Activated CD8-positive, alpha-beta memory T cell treated with anti-CD3 and anti-CD28 coated beads, Interleukin-2, amount 10 ng/mL, durations not matched to agents 7 days and 5 days (primary cell): Measurements from ENCODE around the gene PSMG4. TPM values are rescaled to one million over a fixed set of nuclear protein-coding genes. Genes with fewer than 3 reads are reported as not detected.

Experiments
- ATAC-seq: fragments of 150-1000 bp; cut with Tn5 transposase; one replicate; pipeline ENCODE4 v1.10.0; 2021; ENCODE audit warnings: moderate library complexity
- CTCF ChIA-PET: fragments of 350-600 bp; sonication (Branson Sonifier 250); formaldehyde crosslinking; loops from one replicate; lab custom pipeline; 2021; ENCODE audit warnings: antibody characterized with exemption; lab: Charles Lee
- DNase-seq: peaks from one replicate; pipeline ENCODE4 v3.0.0-alpha.2; 2020
- H3K27ac Mint-ChIP-seq: one replicate; pipeline ENCODE4 v1.8.0; 2021; ENCODE audit warnings: mild to moderate bottlenecking, mixed read lengths
- H3K27me3 Mint-ChIP-seq: one replicate; pipeline ENCODE4 v1.8.0; 2021; ENCODE audit warnings: mixed read lengths
- H3K36me3 Mint-ChIP-seq: one replicate; pipeline ENCODE4 v1.8.0; 2021; ENCODE audit warnings: mild to moderate bottlenecking, mixed read lengths
- H3K4me1 Mint-ChIP-seq: one replicate; pipeline ENCODE4 v1.8.0; 2021; ENCODE audit warnings: mixed read lengths
- H3K4me3 Mint-ChIP-seq: one replicate; pipeline ENCODE4 v1.8.0; 2021; ENCODE audit warnings: mild to moderate bottlenecking, moderate library complexity, mixed read lengths
- H3K9me3 Mint-ChIP-seq: one replicate; pipeline ENCODE4 v1.8.0; 2022; ENCODE audit warnings: low read depth, mixed read lengths
- total RNA-seq, 2 experiments: library from RNA; stranded (reverse); gene quantifications; one replicate each; pipeline ENCODE4 v1.2.3, GENCODE V29; 2021

Gene PSMG4
- total RNA-seq, 2 experiments from 2014 or later, result 24.4 TPM

DNA sequence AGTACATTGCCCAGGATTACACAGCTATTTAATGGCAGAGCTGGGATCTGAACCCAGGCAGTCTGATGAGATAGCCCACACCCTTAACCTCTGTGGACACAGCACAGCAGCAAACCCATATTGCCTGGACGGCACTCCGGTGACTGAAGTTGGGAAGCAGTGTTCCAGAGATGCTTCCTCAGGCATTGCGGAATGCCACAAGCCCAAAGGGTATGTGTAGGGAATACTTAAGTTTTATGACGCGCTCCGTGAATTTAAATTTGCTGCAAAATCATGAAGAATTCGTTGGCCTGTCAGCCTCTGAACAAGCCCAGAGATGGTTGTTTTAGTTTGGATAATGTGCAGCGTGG lies 46.4 kb downstream of the PSMG4 start:
- DNase-seq, result no peak
- Mint-ChIP-seq H3K27ac (no peak overlapping the region), H3K27me3 (peaks cover 17% of the 10 kb centered on the region), H3K36me3 (no peaks in the 10 kb centered on the region), H3K4me1 (no peaks in the 10 kb centered on the region), H3K9me3 (peaks cover 2% of the 10 kb centered on the region), H3K4me3 (no peak overlapping the region)
- ATAC-seq, result no peak
- CTCF ChIA-PET, result interaction anchor here (1.1 kb wide), 1 partner anchor 54 kb away, joined by 3 read pairs; no protein-coding TSS in a partner anchor

DNA sequence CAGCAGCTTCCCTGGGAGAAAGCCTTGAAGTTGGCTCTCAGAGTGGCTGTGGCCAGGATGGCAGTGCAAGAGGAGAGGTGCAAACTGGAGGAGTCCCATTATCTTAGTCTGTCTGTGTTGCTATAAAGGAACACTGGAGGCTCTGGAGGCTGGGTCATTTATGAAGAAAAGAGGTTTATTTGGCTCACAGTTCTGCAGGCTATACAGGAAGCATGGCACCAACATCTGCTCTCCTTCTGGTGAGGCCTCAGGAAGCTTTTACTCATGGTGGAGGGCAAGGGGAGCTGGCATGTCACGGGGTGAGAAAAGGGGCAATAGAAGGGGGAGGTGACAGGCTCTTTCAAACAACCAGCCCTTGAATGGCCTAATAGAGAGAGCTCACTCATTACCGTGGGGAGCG lies 47.1 kb downstream of the PSMG4 start:
- Mint-ChIP-seq H3K27me3 (peaks cover 17% of the 10 kb centered on the region), H3K9me3 (peaks cover 2% of the 10 kb centered on the region), H3K4me1 (no peaks in the 10 kb centered on the region), H3K4me3 (no peak overlapping the region), H3K27ac (no peak overlapping the region), H3K36me3 (no peaks in the 10 kb centered on the region)
- ATAC-seq (no peak), DNase-seq (no peak)
- CTCF ChIA-PET, result interaction anchor here (0.7 kb wide), 1 partner anchor 26 kb away, joined by 5 read pairs; no protein-coding TSS in a partner anchor

- CTCF ChIA-PET, result no interaction called here
- ATAC-seq (no peak), DNase-seq (no peak)
- Mint-ChIP-seq H3K27ac (no peak overlapping the region), H3K27me3 (peaks cover 17% of the 10 kb centered on the region), H3K36me3 (no peaks in the 10 kb centered on the region), H3K4me3 (no peak overlapping the region), H3K9me3 (peaks cover 2% of the 10 kb centered on the region), H3K4me1 (no peaks in the 10 kb centered on the region)
These were observed 48.1 kb downstream of the PSMG4 start for GRCh38 chr6:3306848-3307247.

DNA sequence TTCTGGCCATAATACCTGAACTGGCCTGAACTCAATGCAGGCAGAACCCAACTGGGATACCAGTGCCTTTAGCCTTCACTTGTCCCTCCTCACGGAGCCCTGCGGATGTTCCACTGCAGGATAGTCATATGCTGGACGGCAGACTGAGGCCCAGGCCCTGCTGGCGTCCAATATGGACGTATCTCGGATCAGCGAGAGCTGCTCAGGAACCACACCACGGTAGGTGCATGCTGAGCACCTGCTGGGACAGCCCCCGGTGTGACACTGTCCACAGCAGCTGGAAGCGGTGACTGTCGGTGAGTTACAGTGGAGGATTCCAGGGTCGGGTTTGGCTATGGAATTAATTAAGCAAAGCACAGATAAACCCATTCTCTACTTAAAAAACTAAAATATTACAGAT lies 48.7 kb downstream of the PSMG4 start:
- CTCF ChIA-PET, result no interaction called here
- H3K27me3 Mint-ChIP-seq, result peaks cover 11% of the 10 kb centered on the region
- ATAC-seq (no peak), DNase-seq (no peak)
- H3K4me3 Mint-ChIP-seq, result no peak overlapping the region
- H3K4me1 Mint-ChIP-seq, result no peaks in the 10 kb centered on the region
- H3K27ac Mint-ChIP-seq, result no peak overlapping the region
- no peaks in the 10 kb centered on the region for H3K9me3 Mint-ChIP-seq
- H3K36me3 Mint-ChIP-seq, result no peaks in the 10 kb centered on the region

DNA sequence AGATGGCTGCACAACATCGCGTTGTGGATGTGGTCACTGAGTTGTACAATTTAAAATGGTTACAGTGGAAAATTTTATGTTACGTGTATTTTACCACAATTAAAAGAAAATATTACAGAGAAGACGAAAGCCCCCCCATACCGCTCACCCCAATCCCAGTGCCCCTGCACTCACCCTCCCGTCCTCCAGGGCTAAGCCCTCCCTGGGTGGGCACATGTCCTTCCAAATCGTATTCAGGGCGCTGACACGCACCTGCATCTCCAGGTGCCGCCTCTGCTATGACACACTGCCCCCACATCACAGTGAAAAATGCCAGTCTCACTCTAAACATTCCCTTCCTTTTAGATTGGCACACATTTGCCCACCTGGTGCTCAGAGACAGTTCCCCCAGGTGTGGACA lies 49.4 kb downstream of the PSMG4 start:
- Mint-ChIP-seq H3K36me3 (no peaks in the 10 kb centered on the region), H3K9me3 (no peaks in the 10 kb centered on the region), H3K27ac (no peak overlapping the region), H3K4me3 (no peak overlapping the region), H3K27me3 (peaks cover 4% of the 10 kb centered on the region), H3K4me1 (no peaks in the 10 kb centered on the region)
- ATAC-seq (no peak), DNase-seq (no peak)
- CTCF ChIA-PET, result no interaction called here

DNA sequence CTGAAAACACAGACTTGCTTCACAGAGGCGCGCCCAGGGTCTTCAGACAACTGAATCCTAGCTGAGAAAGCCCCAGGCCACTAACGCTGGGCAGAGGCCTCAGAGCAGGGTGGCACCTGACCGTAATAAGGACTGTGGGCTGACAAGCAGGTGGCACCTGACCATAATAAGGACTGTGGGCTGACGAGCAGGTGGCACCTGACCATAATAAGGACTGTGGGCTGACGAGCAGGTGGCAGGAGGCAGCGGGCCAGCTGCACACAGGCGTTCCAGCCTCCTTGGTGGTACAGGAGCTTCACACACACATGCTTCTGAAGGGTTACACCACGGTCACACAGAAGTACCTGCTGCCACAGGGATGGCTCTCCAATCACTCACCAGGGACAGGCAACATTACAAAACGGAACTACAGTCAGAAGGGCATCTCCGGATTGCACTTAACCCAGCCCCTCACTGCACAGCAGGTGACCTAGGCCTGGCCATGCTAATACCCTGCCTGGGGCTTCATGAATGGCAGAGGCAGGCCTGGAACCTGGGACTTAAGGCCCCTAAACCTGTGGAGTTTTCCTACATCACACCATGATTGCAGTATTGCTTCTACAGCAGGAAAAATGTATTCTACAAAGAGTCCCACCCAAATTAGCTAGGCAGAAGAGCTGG lies 50.8 kb downstream of the PSMG4 start:
- H3K4me1 Mint-ChIP-seq, result no peaks in the 10 kb centered on the region
- H3K36me3 Mint-ChIP-seq, result no peaks in the 10 kb centered on the region
- H3K27ac Mint-ChIP-seq, result no peak overlapping the region
- no peak for DNase-seq
- H3K9me3 Mint-ChIP-seq, result no peaks in the 10 kb centered on the region
- H3K4me3 Mint-ChIP-seq, result no peak overlapping the region
- no peak for ATAC-seq
- H3K27me3 Mint-ChIP-seq, result no peaks in the 10 kb centered on the region
- CTCF ChIA-PET, result no interaction called here

DNA sequence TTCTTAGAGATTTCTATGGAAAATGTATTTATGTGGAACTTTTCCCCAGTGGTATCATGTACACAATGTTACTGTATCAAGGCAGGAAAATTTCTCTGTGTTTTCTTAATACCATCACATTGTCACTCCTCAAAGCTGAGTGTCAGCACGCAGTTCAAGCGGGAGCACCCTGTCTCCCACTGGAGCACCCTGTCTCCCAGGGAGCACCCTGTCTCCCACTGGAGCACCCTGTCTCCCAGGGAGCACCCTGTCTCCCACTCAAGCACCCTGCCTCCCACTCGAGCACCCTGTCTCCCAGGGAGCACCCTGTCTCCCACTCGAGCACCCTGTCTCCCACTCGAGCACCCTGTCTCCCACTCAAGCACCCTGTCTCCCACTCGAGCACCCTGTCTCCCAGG lies 51.3 kb downstream of the PSMG4 start:
- CTCF ChIA-PET, result no interaction called here
- no peak overlapping the region for H3K27ac Mint-ChIP-seq
- no peak for ATAC-seq

DNA sequence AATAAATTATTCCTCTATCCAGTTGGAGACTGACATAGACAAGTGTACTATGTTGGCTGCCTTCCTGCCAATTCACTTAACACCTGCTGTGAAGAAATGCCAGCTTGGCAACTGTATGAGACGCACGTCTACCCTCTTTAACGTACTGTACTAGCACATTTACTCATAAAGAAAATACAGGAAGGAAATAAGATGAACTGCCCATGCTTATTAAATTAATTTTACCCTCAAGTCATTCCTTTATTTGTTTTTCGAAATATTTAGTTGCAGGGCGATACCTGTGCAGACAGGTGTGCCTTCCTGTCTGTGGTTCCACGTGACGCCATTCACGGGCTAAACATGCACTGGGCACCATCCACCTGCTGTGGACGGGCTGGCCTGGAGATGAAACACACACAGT lies 52.0 kb downstream of the PSMG4 start:
- Mint-ChIP-seq H3K4me3 (no peak overlapping the region), H3K27me3 (no peaks in the 10 kb centered on the region), H3K27ac (no peak overlapping the region)

More for the DNA sequence above, 51.3 kb downstream of the PSMG4 start:
- no peaks in the 10 kb centered on the region for H3K4me1 Mint-ChIP-seq
- DNase-seq, result no peak
- H3K9me3 Mint-ChIP-seq, result no peaks in the 10 kb centered on the region
- H3K27me3 Mint-ChIP-seq, result no peaks in the 10 kb centered on the region
- no peak overlapping the region for H3K4me3 Mint-ChIP-seq
- no peaks in the 10 kb centered on the region for H3K36me3 Mint-ChIP-seq

GRCh38 chr6:3311826-3312225 lies 53.1 kb downstream of the PSMG4 start:
- no peak overlapping the region for H3K4me3 Mint-ChIP-seq
- H3K4me1 Mint-ChIP-seq, result no peaks in the 10 kb centered on the region
- peaks cover 7% of the 10 kb centered on the region for H3K27me3 Mint-ChIP-seq
- H3K27ac Mint-ChIP-seq, result no peak overlapping the region
- DNase-seq (no peak), ATAC-seq (no peak)
- CTCF ChIA-PET, result no interaction called here
- no peaks in the 10 kb centered on the region for H3K36me3 Mint-ChIP-seq
- no peaks in the 10 kb centered on the region for H3K9me3 Mint-ChIP-seq

More for the DNA sequence above, 52.0 kb downstream of the PSMG4 start:
- CTCF ChIA-PET, result no interaction called here
- Mint-ChIP-seq H3K4me1 (no peaks in the 10 kb centered on the region), H3K36me3 (no peaks in the 10 kb centered on the region), H3K9me3 (no peaks in the 10 kb centered on the region)
- DNase-seq (no peak), ATAC-seq (no peak)

DNA sequence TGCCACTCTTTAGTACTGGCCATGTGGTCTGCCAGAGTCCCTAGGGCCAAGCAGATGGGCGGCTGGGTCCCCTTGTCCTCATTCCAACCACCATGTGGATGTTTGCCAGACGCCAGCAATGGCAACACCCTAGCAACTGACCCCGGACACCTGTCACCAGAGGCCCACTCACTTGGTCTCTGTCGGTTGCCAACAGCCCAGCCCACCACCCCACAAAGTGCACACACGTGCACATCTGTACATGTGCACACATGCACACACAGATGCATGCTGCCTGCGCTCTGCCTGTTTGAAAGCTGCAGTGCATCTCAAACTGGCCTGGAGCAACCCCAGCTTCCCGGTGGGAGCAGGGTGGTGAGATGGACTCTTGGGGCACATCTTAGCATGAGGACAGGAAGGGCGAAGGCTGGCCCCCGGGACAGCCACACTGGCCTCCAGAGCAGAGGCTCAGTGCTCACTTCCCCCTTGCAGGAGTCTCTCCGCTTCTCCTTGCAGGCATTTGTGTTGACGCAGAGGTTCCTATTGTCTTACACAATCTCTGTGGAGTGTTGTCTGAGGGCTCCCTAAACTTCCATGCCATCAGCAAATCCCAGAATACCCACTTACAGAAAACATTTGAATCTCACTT lies 54.0 kb downstream of the PSMG4 start:
- Mint-ChIP-seq H3K36me3 (no peaks in the 10 kb centered on the region), H3K9me3 (no peaks in the 10 kb centered on the region), H3K27me3 (peaks cover 16% of the 10 kb centered on the region), H3K4me1 (peaks cover 2% of the 10 kb centered on the region), H3K27ac (no peak overlapping the region), H3K4me3 (no peak overlapping the region)
- DNase-seq (no peak), ATAC-seq (no peak)
- CTCF ChIA-PET, result no interaction called here

GRCh38 chr6:3314176-3314575 lies 55.4 kb downstream of the PSMG4 start:
- no peak overlapping the region for H3K27ac Mint-ChIP-seq
- ATAC-seq (no peak), DNase-seq (no peak)
- peaks cover 13% of the 10 kb centered on the region for H3K4me1 Mint-ChIP-seq
- H3K27me3 Mint-ChIP-seq, result peaks cover 29% of the 10 kb centered on the region
- H3K36me3 Mint-ChIP-seq, result no peaks in the 10 kb centered on the region
- no peaks in the 10 kb centered on the region for H3K9me3 Mint-ChIP-seq
- no peak overlapping the region for H3K4me3 Mint-ChIP-seq
- CTCF ChIA-PET, result no interaction called here

DNA sequence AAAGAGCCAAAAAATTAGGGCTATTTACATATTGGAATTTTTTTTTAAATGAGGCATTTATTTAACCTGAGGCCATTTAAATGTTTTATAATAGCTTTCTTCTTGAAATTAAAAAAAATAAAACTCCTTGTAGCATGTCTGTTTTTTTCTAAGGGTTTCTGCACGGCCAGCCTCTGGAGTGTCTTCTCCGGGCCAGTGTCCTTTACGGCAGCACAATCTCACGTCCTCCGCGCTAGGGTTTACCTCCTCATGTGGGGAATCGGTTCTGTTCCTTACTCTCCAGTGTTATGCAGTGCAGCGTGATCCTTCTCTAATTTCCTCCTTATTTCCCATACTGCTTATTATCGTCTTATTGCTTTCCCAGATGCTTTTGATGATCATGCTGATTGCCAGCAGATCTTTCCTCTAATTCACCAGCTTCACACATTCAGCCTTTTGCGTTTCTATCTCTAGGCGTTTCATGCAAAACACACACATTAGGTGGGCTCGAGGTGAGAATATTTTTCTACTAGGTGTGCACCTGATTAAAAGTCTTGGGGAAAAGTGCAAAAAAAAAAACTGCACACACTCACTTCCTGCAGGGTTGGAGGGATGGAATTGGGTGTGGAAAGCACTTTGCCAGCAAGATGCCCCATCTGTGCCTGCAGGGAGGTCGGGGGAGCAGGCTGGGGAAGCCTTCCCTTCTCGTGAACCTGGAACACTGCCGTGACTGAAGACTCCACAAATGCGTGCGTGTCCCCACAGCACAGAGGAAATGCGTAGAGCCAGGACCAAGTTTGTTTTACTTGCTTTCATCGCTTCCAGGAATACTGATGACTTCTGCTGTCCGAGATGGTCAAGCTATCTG lies 56.1 kb downstream of the PSMG4 start:
- no peaks in the 10 kb centered on the region for H3K36me3 Mint-ChIP-seq

GRCh38 chr6:3315841-3316240 lies 57.1 kb downstream of the PSMG4 start:
- Mint-ChIP-seq H3K27ac (no peak overlapping the region), H3K36me3 (no peaks in the 10 kb centered on the region), H3K27me3 (peaks cover 31% of the 10 kb centered on the region), H3K4me1 (peaks cover 13% of the 10 kb centered on the region), H3K9me3 (no peaks in the 10 kb centered on the region), H3K4me3 (no peak overlapping the region)
- CTCF ChIA-PET, result no interaction called here
- ATAC-seq (no peak), DNase-seq (no peak)

More for the DNA sequence above, 56.1 kb downstream of the PSMG4 start:
- DNase-seq, result no peak
- H3K4me1 Mint-ChIP-seq, result peaks cover 13% of the 10 kb centered on the region
- no peak overlapping the region for H3K4me3 Mint-ChIP-seq
- no peak for ATAC-seq
- CTCF ChIA-PET, result no interaction called here
- H3K27me3 Mint-ChIP-seq, result peaks cover 29% of the 10 kb centered on the region
- H3K9me3 Mint-ChIP-seq, result no peaks in the 10 kb centered on the region
- no peak overlapping the region for H3K27ac Mint-ChIP-seq

- ATAC-seq (no peak), DNase-seq (no peak)
- peaks cover 13% of the 10 kb centered on the region for H3K4me1 Mint-ChIP-seq
- H3K36me3 Mint-ChIP-seq, result no peaks in the 10 kb centered on the region
- H3K27ac Mint-ChIP-seq, result no peak overlapping the region
- CTCF ChIA-PET, result no interaction called here
- no peak overlapping the region for H3K4me3 Mint-ChIP-seq
- H3K9me3 Mint-ChIP-seq, result no peaks in the 10 kb centered on the region
- peaks cover 31% of the 10 kb centered on the region for H3K27me3 Mint-ChIP-seq
These were observed 57.6 kb downstream of the PSMG4 start for GRCh38 chr6:3316331-3316730.
